Ovary (tissue), 9 donors: ENCODE results near the gene FAM47E. TPM values are rescaled to one million over a fixed set of nuclear protein-coding genes. Genes with fewer than 3 reads are reported as not detected.

ENCODE experiments used
- DNase-seq, 5 donors: peaks; one replicate each; pipeline ENCODE4 v3.0.0-alpha.2; 2019 to 2020
- H3K27ac ChIP-seq, 2 donors: fragments of 200-600 bp; one replicate each; pipeline versions ENCODE4 v1.5.1 to v1.8.0; 2019 to 2022
- H3K27me3 ChIP-seq: fragments of 200-600 bp; one replicate; pipeline ENCODE4 v1.8.0; 2022
- H3K36me3 ChIP-seq: fragments of 200-600 bp; sonication (generic); one replicate; pipeline ENCODE4 v1.5.1; 2019
- H3K4me1 ChIP-seq: one replicate; pipeline ENCODE4 v1.8.1; 2013; ENCODE audit warnings: mild to moderate bottlenecking, moderate library complexity; ENCODE audit not compliant: insufficient read depth
- H3K4me3 ChIP-seq: fragments of 200-600 bp; sonication (generic); one replicate; pipeline ENCODE4 v1.5.1; 2017
- H3K9me3 ChIP-seq, 2 donors: fragments of 200-600 bp in 1 of 2; sonication (generic) in 1 of 2; one replicate each; pipeline versions ENCODE4 v1.5.1 to v1.8.1; 2013 to 2019; ENCODE audit warnings: mild to moderate bottlenecking in 1 of 2, moderate library complexity in 1 of 2
- CTCF ChIP-seq, 3 donors: fragments of 450-650 bp in 2 of 3; fragments of 200-600 bp in 1 of 3; IDR thresholded peaks; one replicate each; pipeline versions ENCODE4 v1.5.1 to v1.8.0; 2016 to 2022; ENCODE audit warnings: antibody characterized with exemption in 3 of 3, mild to moderate bottlenecking in 1 of 3
- EP300 ChIP-seq: sonication (generic); formaldehyde crosslinking; IDR thresholded peaks from one replicate; pipeline ENCODE4 v1.6.1; 2017; ENCODE audit warnings: antibody characterized with exemption
- POLR2A ChIP-seq: fragments of 450-650 bp; IDR thresholded peaks from one replicate; pipeline ENCODE4 v1.6.1; 2017; ENCODE audit warnings: antibody characterized with exemption, mild to moderate bottlenecking, moderate library complexity
- WGBS, 3 donors: extraction: QIAGEN DNeasy Blood & Tissue Kit in 1 of 3; methylation state at CpG; one replicate each; pipeline versions ENCODE4 v1.1.5 to v1.1.7; 2013 to 2017; 5-methylcytosine and 5-hydroxymethylcytosine counted together
- intact Hi-C, 4 donors: fragments of 100-400 bp; cut with DNase I; formaldehyde crosslinking; loops; one replicate each; pipeline versions ENCODE4 v1.11.0 to v1.15.1; 2022 to 2023
- polyA plus RNA-seq, 2 donors: library from polyadenylated mRNA; stranded (reverse); fragments of 200-250 nt in 1 of 2; fragments of 350-450 nt in 1 of 2; fragmentation: Illumina TruSeq in 1 of 2; extraction: RNeasy Lipid Tissue Mini Kit (QIAGEN cat#74804) in 1 of 2; gene quantifications; one replicate each; pipeline ENCODE4 v1.2.3, GENCODE V29; 2013 to 2014
- total RNA-seq, 7 donors: library from RNA; depleted of rRNA in 2 of 7; stranded (reverse); fragments of >200 nt in 2 of 7; fragmentation: NEBNext Ultra II Directional in 3 of 7; extraction: Animal tissue kit (Norgen Biotek cat#: 25700) in 3 of 7; gene quantifications; one replicate each; pipeline versions ENCODE4 v1.1.0 to v1.2.4, GENCODE V29; 2016 to 2023
- donor health status: DM: no; HTN: no; CAD: no; lungs with moderate emphysema.
- donor health status: DM: no; HTN: no; CAD: no.
- donor health status: Bipolar disorder and iron deficiency.
- donor health status: DM: yes; HTN: yes; CAD: no.
- donor health status: DM: no; HTN: no; CAD: no.
- donor health status: DM: yes; HTN: yes; CAD: no.

The FAM47E gene
- total and polyA plus RNA-seq, 9 donors, result 0.08 to 8.2 (median 2.1) TPM

GRCh38 chr4:76210452-76210851 is 41.1 kb upstream of the FAM47E start:
- WGBS, 3 donors, result 31 to 43% (median 37%) methylated on average over 4 of the region's 4 CpGs
- Histone ChIP-seq H3K4me1 (peaks cover 17% of the 10 kb centered on the region), H3K27me3 (no peaks in the 10 kb centered on the region), H3K4me3 (no peak overlapping the region), H3K9me3 (no peaks in the 10 kb centered on the region), H3K36me3 (no peaks in the 10 kb centered on the region), H3K27ac (peak overlapping the region; percentile 18 to 22)
- no peak for DNase-seq
- intact Hi-C loops, result no loop called here
- TF ChIP-seq EP300, result no peak
- no peak for TF ChIP-seq POLR2A
- no peak for TF ChIP-seq CTCF (IDR thresholded peaks at IDR 0.05)

GRCh38 chr4:76211769-76212708 is 39.5 kb upstream of the FAM47E start:
- TF ChIP-seq CTCF (IDR thresholded peaks at IDR 0.05) (no peak), POLR2A (no peak), EP300 (no peak)
- intact Hi-C loops, result no loop called here
- 9 to 21% (median 10%) methylated on average over 6 of the region's 6 CpGs for WGBS, 3 donors
- DNase-seq, result no peak
- peaks cover 17% of the 10 kb centered on the region for H3K4me1 ChIP-seq
- no peaks in the 10 kb centered on the region for H3K36me3 ChIP-seq
- H3K4me3 ChIP-seq, result peak overlapping the region; percentile 92
- no peaks in the 10 kb centered on the region for H3K27me3 ChIP-seq
- peak overlapping the region; percentile 74 to 95 for H3K27ac ChIP-seq
- H3K9me3 ChIP-seq, result no peaks in the 10 kb centered on the region

GRCh38 chr4:76212851-76213414 is 38.6 kb upstream of the FAM47E start:
- WGBS, 3 donors, result 1% methylated on average over 14 of the region's 14 CpGs
- Histone ChIP-seq H3K27ac (peak overlapping the region; percentile 95 to 97), H3K9me3 (no peaks in the 10 kb centered on the region), H3K36me3 (no peaks in the 10 kb centered on the region), H3K4me3 (peak overlapping the region; percentile 92), H3K4me1 (peaks cover 17% of the 10 kb centered on the region), H3K27me3 (no peaks in the 10 kb centered on the region)
- no peak for DNase-seq
- no peak for TF ChIP-seq CTCF (IDR thresholded peaks at IDR 0.05)
- TF ChIP-seq POLR2A, result no peak
- TF ChIP-seq EP300, result no peak
- intact Hi-C loops, result no loop called here

GRCh38 chr4:76213415-76214176 is 37.9 kb upstream of the FAM47E start, which contains the start of gene SCARB2:
Gene SCARB2 (minus strand): TSS chr4:76213824. CDS start chr4:76213543, 281 bp downstream.
- no peaks in the 10 kb centered on the region for H3K27me3 ChIP-seq
- DNase-seq, result peak; percentile 85 to 91 (median 88)
- peaks cover 19% of the 10 kb centered on the region for H3K4me1 ChIP-seq
- H3K4me3 ChIP-seq, result peak within 1 kb of the TSS; percentile 92
- 0% methylated on average over 71 to 94 of the region's 94 CpGs for WGBS, 3 donors
- TF ChIP-seq POLR2A, result peak; percentile 93
- peak in 1 of 3 donors; percentile 15 for TF ChIP-seq CTCF (IDR thresholded peaks at IDR 0.05)
- TF ChIP-seq EP300, result no peak
- peak within 1 kb of the TSS; percentile 95 to 97 for H3K27ac ChIP-seq
- intact Hi-C loops, result no loop called here
- H3K9me3 ChIP-seq, result no peaks in the 10 kb centered on the region
- no peaks in the 10 kb centered on the region for H3K36me3 ChIP-seq
